ENCODE data around the gene UBE2D1.

Gene UBE2D1

GRCh38 chr10:58341947-58342346 is 7.1 kb downstream of the UBE2D1 start:
- no peak for DNase-seq

DNA sequence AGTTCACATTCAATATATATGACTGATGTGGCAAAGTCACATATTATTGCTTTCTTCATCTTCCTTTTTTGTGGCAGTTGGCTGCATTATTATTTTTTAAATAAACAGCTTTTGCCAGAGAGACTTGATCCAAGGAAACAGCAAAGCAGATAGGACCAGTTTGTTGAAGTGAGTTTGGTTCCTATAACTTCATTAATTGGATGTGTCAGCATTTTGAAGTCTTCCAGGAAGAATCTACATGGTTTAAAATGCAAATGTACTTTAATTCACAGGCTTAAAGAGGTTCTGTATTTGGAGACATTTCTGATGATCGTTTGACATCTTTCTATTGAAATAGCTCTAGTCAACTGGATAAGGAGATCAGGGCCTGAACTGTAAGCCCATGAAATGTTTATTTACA is 13.2 kb downstream of the UBE2D1 start:
- no peak for DNase-seq

DNA sequence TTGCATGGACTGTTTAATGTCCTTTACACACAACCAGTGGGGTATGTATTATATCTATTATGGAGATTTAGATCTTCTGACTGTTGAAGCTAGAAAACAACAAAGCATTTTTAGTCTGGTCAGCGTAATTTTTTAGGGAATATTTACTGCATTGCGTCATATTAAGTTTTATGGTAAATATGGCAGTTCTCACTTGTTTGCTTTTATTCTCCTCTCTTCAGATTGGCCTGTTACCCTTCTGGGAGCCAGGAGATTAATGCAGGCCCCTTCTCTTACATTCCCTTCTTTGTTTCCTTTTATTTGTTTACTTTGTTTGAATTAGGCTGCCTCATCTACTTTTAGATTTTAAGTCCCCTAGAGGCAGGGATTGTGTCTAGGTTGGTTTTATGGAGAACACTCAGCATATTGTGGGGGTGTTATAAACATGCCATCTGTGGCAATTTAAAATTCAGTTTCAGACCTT is 13.8 kb downstream of the UBE2D1 start:
- no peak for DNase-seq

- DNase-seq: no peak
These were observed 15.2 kb downstream of the UBE2D1 start for GRCh38 chr10:58350023-58350422.

DNA sequence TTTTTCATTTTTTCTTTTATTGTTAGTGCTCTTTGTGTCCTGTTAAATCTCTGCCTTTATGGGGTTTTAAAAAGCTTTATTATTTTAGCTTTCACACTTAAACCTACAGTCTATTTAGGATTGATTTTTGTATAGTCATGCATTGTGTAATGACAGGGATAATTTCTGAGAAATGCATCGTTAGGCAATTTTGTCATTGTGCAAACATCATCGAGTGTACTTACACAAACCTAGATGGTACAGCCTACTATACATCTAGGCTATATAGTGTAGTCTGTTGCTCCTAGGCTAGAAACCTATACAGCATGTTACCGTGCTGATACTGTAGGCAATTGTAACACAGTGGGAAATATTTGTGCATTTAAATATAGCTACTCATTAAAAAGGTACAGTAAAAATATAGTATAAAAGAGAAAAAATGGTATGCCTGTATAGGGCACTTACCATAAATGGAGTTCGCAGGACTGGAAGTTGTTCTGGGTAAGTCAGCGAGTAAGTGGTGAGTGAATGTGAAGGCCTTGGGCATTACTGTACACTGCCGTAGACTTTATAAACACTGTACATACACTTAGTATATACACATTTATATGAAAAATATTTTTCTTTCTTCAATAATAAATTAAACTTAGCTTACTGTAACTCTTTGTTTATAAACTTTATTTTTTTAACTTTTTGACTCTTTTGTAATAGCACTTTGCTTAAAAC is 16.0 kb downstream of the UBE2D1 start:
- no peak for DNase-seq

DNA sequence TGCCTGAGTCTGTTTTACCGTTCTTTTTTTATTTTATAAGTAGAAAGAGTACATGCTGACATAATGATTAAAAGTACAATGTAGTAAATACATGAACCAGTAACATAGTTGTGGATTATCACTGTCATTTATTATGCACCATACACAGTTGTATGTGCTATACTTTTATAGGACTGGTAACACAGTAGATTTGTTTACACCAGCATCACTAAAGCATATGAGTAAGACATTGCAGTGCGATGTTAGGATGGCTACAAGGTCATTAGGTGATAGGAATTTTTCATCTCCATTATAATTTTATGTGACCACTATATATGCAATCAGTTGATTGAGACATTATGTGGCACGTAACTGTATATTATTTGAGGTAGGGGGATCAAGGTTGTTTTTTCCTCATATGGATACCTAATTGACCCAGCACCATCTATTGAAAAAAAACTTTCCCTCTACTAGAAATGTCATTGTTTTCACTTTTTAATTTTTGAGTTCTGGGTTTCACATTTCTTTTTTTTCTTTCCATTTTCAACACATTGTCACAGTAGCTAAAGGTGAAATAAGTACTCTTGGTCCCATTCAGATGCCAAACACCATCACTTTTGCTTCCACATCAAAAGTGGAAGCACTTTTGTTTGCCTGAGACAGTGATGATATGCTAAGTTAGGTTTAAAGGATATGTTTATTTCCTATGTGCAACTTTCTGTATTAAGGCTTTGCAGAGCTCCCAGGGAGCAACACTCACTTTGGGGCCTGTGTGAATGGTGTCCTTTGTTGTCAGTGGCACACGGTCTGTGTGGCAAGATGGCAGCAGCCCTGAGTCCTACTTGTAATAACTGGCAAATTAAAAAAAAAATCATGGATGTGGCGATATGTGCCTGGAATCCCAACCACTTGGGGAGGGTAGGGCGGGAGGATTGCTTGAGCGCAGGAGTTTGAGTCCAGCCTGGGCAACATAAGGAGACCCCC is 17.1 kb downstream of the UBE2D1 start:
- DNase-seq: no peak

GRCh38 chr10:58352956-58353610 is 18.3 kb downstream of the UBE2D1 start:
- DNase-seq: no peak

DNA sequence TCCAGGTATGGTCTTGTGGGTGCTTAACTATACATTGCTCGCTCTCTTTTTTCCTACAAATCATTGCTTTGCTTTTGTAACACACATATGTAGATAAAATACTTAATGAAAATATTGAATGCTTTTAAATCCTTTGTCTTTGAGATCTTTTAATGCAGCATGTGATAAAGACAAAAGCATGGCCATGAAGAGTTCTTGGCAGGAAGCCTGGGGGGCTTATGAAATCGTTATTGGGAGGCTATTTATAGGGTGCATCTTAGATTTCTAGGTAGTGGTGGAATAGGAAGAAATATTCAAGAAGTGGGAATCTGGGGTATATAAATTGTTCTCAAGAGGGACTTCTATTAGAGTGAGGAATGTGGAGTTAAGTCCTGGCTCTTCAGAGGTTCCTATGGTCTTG is 21.9 kb downstream of the UBE2D1 start:
- no peak for DNase-seq

DNA sequence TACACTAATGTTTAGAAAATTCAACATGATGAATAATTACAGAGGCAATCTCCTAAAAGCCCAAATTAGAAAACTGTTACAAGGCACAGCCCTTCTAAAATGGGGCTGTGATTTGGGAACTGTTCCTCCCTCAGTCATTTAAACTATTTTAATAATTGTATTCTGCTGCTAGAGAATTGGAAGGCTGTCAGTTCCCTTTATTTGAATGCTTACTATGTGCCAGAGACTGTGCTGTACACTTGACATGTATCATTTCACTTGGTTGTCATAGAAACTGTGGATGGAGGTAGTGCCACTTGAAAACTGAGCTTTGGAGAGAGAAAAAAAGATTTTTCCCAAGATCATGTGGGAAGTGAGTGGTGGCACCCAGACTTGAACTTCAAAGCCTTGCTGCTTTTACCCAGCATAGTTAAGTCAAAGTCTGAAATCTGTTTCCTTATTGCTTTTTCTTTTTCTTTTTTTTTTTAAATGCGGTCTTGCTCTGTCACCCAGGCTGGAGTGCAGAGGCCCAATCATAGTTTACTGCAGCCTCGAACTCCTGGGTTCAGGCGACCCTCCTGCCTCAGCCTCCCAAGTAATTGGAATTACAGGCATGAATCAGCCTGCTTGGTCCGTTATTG is 23.6 kb downstream of the UBE2D1 start:
- DNase-seq: no peak

- no peak for DNase-seq
These were observed 24.1 kb downstream of the UBE2D1 start for GRCh38 chr10:58358947-58359346.

DNA sequence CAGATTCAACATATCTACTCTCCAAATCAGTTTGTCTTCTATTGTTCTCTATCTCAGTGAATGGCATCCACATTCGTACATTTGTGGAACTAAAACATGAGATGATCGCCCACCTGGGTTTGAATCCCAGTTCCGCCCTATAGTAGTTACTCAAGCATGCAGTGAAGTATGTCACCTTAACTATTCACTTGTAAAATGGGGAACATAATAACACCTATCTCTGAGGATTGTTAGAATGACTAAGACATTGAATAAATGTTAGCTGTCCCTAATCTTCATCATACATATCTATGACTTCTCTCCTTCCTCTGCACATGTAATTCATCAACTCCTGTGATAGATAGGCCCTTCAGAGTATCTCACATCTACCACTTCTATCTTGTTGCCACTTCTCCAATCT is 24.7 kb downstream of the UBE2D1 start:
- no peak for DNase-seq

DNA sequence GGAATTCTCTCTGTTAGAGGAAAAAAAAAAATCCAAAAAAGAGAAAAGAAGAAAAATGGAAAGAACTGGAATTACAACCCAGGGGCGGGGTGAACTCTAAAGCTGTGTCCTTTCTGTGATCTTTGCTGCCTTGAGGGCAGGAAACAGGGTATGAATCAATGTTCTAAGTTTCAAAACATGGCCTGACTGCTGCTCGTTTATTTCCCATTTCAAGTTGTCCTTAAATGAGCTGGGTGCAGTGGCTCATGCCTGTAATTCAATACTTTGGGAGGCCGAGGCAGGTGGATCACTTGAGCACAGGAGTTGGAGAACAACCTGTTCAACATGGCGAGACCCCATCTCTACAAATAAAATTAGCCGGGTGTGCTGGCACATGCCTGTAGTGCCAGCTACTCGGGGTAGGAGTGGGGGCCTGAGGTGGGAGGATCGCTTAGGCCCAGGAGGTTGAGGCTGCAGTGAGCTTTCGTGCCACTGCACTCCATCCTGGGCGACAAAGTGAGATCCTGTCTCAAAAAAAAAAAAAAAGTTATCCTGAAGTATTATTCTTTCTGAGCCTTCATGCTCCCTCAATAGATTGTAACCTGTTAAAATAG is 25.7 kb downstream of the UBE2D1 start:
- no peak for DNase-seq

DNA sequence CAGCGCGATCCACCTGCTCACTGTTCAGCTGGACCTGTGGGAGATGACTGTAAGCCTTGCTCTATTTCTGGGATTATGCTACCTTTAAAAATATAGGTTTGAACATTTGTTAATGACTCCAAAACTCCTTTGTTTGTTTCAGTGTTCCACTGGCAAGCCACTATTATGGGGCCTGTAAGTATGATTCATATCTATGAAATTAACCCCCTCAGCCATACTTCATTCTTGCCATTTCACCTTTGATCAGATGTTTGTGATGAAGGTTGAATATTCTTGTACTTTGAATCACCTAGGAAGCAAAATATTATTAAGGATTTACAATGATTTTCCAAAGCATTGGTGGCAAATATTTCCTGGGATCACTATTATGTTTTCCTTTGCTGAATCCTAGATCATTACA is 26.5 kb downstream of the UBE2D1 start:
- DNase-seq: no peak

- DNase-seq: no peak
These were observed 27.4 kb downstream of the UBE2D1 start for GRCh38 chr10:58362027-58362789.

- no peak for DNase-seq
These were observed 32.3 kb downstream of the UBE2D1 start for GRCh38 chr10:58367069-58367468.

GRCh38 chr10:58371473-58371872 is 36.7 kb downstream of the UBE2D1 start:
- DNase-seq: no peak

DNA sequence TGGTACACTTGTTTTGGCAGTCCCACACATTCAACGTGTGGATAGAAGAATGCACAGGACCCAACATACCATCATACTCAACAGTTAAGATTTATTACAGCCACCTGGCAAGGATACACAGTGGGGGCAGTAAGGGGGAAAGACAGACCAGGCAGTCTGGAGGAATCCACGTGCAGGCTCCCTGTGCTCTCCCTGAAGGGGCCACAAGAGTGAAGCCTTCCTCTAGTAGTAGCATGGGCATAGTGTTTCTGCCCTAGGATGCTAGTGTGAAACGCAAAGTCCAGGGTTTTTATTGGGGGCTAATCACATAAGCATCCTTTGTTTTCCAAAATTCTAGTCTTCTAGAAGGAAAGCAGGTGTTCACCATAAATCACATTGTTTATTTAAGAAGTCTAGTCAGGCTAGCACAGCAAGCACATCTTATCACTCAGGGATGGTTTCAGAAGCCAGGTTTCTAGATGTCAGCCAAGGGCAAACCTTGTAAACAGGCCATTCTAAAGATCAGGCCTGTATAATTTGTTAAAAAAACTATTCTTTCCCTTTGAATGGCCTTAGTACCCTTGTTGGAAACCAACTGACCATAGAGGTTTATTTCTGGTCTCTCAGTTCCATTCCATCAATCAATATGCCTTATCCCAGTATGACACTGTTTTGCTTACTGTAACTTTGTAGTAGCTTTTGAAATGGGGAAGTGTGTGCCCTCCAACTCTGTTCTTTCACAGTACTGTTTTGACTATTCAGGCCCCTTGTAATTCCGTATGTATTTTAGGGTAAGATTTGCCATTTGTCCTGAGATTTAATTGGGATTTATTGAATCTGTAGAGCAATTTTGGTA is 38.0 kb downstream of the UBE2D1 start:
- no peak for DNase-seq

- no peak for DNase-seq
These were observed 38.6 kb downstream of the UBE2D1 start for GRCh38 chr10:58373442-58373827.

DNA sequence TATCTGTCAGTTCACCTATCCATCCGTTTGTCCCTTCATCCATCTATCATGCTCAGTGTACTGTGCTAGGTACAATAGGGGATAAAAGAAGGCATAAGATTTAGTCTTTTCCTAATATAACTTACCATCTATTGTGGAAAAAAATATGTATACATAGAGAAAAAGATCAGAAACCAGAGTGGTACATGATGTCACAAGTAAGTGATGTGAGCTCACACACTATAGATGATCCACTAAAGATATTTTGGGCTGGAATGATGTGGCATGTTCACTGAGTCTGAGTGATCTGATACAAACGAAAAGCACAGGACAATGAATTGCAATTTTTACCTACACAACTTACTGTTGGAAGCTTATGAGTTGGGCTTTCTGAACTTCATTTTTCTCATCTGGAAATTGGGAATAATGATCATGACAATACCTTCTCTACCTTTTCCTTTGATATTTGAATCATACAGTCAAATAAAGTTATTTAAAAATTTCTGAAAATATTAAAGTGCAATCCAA is 47.7 kb downstream of the UBE2D1 start:
- DNase-seq: no peak

DNA sequence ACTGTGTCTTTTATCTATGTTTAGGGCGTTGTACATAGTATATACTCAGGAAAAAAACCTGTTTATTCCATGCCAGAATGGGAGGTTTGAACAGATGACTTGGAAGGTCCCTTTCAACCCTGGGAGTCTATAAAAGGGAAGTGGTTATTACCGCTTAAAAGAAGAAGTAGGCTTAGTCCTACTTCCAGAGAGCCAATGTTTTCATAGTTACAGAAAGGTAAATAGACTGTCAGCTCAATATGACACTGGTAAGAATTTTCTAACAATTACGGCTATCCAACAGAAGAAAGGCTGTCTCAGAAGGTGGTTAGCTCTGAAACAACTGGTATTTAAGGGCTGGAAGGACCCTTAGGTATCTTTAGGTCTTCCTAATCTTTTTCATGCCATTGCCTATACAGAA is 49.3 kb downstream of the UBE2D1 start:
- DNase-seq: no peak

DNA sequence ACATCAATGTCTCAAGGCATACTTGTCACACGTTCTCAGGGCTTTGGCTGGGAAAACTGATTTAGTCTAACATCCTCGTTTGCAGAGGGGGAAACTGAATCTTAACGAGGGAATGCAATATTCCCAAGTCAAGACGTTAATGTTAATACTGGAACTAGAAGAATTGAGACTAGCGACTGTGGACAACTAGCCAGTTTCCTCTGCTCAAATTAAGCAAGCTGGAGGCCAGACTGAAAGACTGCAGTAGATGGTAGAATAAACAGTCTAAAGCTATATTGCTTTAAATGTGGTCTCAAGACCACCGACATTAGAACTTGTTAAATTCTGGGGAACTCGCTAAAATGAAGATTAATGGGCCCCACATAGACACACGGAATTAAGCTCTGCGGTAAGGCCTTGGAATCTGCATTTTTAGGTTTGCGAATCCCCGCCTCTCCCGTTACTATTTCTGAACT is 49.8 kb downstream of the UBE2D1 start:
- no peak for DNase-seq
